Brain microvascular endothelial cell (primary cell): ENCODE measurements around the gene CCDC71L.

Experiments
- DNase-seq: peaks from one replicate; pipeline ENCODE4 v3.0.0-alpha.2; 2020
- H3K27ac ChIP-seq: fragments of 250-450 bp; sonication (Bioruptor Pico); 2 replicates; pipeline ENCODE4 v1.5.1; 2020; ENCODE audit warnings: mild to moderate bottlenecking, moderate library complexity
- H3K27me3 ChIP-seq: fragments of 250-450 bp; sonication (Bioruptor Pico); replicated peaks from 2 replicates; pipeline ENCODE4 v1.5.1; 2020; ENCODE audit warnings: mild to moderate bottlenecking
- H3K36me3 ChIP-seq: fragments of 250-450 bp; sonication (Bioruptor Pico); replicated peaks from 2 replicates; pipeline ENCODE4 v1.5.1; 2020; ENCODE audit warnings: mild to moderate bottlenecking
- H3K4me3 ChIP-seq: 2 replicates; pipeline ENCODE4 v1.5.1; 2011; ENCODE audit warnings: low read depth, mild to moderate bottlenecking, control low read depth, low read length, moderate library complexity
- CTCF ChIP-seq: IDR thresholded peaks from 2 replicates; pipeline ENCODE4 v1.5.1; 2011; ENCODE audit warnings: low read depth, mild to moderate bottlenecking, moderate library complexity, low read length, control low read depth, inconsistent platforms; ENCODE audit errors: missing control alignments
- in situ Hi-C: cut with HindIII; loops from 2 replicates; pipeline ENCODE4 v1.10.0; 2017; ENCODE audit warnings: low sequenced_read_pairs, low pct_ligation_motif_present

CCDC71L gene

GRCh38 chr7:106652909-106653308 is 8.0 kb downstream of the CCDC71L start:
- TF ChIP-seq CTCF, result no peak
- in situ Hi-C loops, result no loop called here
- Histone ChIP-seq H3K4me3 (no peak overlapping the region), H3K27me3 (no peaks in the 10 kb centered on the region), H3K27ac (no peak overlapping the region), H3K36me3 (no peaks in the 10 kb centered on the region)
- no peak for DNase-seq

- H3K4me3 ChIP-seq, result no peak overlapping the region
- no peak overlapping the region for H3K27ac ChIP-seq
- H3K36me3 ChIP-seq, result no peaks in the 10 kb centered on the region
- no peak for DNase-seq
- in situ Hi-C loops, result no loop called here
- H3K27me3 ChIP-seq, result no peaks in the 10 kb centered on the region
- TF ChIP-seq CTCF, result no peak
Observed at GRCh38 chr7:106652092-106652491, 8.9 kb downstream of the CCDC71L start.

- in situ Hi-C loops, result no loop called here
- no peaks in the 10 kb centered on the region for H3K27me3 ChIP-seq
- H3K36me3 ChIP-seq, result no peaks in the 10 kb centered on the region
- H3K4me3 ChIP-seq, result no peak overlapping the region
- H3K27ac ChIP-seq, result no peak overlapping the region
- DNase-seq, result no peak
- TF ChIP-seq CTCF, result no peak
Observed at GRCh38 chr7:106646256-106646655, 14.7 kb downstream of the CCDC71L start.

GRCh38 chr7:106644999-106645398 is 16.0 kb downstream of the CCDC71L start:
- H3K36me3 ChIP-seq, result no peaks in the 10 kb centered on the region
- in situ Hi-C loops, result no loop called here
- DNase-seq, result no peak
- TF ChIP-seq CTCF, result no peak
- no peaks in the 10 kb centered on the region for H3K27me3 ChIP-seq
- H3K4me3 ChIP-seq, result no peak overlapping the region
- H3K27ac ChIP-seq, result no peak overlapping the region

- no peak for DNase-seq
- no peak overlapping the region for H3K4me3 ChIP-seq
- no peak for TF ChIP-seq CTCF
- in situ Hi-C loops, result no loop called here
- H3K27me3 ChIP-seq, result no peaks in the 10 kb centered on the region
- H3K36me3 ChIP-seq, result no peaks in the 10 kb centered on the region
- H3K27ac ChIP-seq, result no peak overlapping the region
Observed at GRCh38 chr7:106643216-106644000, 17.6 kb downstream of the CCDC71L start.

- Histone ChIP-seq H3K27ac (no peak overlapping the region), H3K4me3 (no peak overlapping the region), H3K27me3 (no peaks in the 10 kb centered on the region), H3K36me3 (no peaks in the 10 kb centered on the region)
- no peak for DNase-seq
- TF ChIP-seq CTCF, result no peak
- in situ Hi-C loops, result no loop called here
Observed at GRCh38 chr7:106641416-106641815, 19.5 kb downstream of the CCDC71L start.
